ENCODE results near the gene TRAM2.

Gene TRAM2

DNA sequence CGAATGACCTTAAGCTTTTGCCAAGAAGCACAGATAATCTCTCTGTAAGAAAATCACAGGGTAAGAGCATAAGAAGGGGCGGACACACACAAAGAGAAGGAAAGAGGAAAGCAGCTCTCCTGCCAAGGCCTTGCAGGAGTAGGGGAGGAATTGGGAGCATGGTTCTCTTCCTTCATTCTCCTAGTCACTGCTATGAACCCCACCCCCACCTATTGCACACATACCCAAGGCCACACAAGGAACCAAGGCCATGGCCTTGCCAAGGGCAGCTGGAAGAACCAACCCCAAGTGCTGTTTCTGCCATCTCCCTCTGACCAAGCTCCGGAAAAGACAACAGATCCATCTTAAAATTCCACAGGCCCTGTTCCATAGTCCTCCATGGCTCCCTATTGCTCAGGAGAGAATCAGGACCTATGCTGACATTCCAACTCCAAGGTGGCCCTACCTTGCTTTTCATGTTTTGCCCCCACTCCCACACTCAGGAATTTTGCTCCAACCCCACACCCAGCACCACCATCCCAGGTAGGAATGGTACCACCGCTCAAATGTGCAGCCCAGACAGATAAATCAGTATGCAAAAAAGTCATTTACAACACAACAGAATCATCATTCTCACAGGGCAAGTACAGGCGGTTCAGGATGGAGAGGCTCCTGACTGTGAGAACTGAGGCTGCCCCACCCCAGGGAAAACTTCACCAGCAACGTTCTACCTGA lies 31.3 kb downstream of the TRAM2 start:
- DNase-seq (ENCODE audit: low read depth in 3 of 3): no peak

DNA sequence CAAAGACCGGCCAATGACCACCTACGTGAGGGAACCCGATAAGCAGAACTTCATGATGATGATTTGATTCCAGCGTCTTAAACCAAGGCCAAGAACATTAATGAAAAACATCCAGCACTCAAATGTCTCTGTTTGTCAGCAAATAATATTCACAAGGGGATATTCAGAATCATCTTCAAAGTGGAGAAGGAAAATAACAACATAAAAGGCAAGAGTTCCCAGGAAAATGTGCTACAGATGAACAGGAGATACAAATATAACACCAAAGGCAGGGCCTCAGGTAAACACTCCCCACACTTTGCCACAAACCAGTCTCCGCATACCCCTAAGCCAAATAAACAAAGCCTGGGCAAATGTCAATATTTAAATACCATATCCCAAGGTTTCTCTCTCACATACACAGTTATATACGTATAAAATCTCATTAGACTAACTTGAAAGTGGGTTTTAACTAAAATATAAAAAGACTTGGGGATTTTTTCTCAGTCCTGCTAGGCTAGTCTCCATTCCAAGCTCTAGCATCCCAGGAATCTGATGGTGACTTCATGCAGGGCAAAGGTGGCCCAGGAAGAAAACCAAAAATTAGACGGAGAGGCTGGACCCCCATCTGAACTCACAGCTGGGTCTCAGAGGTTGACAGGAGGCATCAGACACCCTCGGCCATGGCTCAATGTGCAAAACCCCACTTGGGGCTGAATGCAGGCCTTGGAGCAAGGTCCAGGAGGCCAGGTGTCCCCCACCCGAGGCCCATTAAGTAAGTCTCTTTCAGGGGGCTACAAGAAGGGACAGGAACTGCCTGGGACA lies 32.1 kb downstream of the TRAM2 start:
- no peak for DNase-seq (ENCODE audit: low read depth in 3 of 3)

DNA sequence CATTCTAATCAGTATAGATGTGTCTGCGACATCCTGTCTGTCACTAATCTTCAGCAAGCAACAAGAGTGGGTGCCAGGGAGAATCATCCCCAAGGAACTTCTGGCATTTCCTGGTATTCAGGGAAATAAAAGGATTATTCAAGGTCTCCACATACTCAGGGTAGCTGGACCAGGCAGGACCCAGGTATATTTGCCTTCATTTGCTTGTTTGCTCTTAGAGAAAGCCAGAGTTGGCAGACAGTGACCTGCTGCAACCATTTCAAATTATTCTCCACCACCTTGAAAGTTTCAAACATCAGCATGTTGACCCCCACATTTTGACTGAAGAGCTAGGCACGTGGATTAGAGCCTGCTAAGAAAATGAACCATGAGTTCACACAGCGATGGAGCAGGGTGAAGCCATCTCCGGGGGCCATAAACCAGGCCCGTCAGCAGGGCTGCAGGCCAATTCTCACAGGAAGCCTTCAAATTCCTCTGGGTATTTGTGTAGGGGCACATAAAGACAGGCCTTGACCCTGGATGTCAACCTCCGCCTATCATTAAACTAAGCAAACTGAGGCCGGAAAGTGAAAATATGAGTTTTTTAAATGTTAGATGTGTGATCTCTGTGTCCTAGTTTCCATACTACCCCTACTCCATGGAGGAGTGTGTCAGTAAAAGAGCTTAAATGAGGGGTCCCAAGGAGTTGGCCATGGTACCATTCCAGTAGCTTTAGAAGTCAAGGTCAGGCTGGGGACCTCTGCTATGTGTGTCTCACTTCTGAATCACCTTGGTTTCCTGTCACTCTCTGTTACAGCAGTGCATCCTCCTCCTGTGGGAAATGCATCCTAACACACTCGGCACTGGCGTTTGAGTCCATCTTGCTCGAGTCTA lies 32.9 kb downstream of the TRAM2 start:
- DNase-seq (ENCODE audit: low read depth in 3 of 3): no peak

DNA sequence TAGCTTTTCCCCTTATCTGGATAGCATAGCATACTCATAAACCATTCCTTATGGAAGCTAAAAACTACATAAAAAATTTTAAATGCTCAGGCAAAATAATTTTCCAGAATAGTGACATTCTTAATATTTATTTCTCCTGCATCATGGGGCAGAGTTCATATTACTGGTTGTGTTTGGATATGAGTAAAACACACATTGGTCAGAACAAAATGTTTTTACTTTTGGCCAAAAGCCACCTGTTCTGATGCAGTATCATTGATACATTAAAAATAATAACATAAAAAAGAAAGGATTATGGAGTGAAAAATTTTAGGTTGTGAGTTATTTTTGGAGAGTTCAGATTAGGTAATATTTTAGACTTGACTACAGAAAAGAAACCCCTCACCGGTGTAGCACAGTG lies 33.6 kb downstream of the TRAM2 start:
- no peak for DNase-seq (ENCODE audit: low read depth in 3 of 3)

DNA sequence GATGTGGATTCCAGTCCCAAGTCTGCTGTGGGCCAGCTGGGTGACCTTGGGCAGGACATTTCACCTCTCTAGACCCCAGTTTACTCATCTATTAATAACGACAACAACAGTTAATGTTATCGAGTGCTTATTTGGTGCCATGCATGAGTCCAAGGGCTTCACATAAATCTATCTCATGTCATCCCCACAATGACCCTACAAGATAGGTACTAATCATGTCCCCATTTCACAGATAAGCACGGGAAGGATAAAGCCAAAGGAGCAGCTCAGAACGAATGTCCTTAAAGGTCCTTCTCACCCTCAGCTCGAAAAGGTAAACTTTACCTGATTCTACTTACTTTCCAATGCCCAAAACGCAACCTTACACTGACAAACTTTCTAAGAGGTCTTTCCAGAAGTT lies 35.7 kb downstream of the TRAM2 start:
- no peak for DNase-seq (ENCODE audit: low read depth in 3 of 3)

DNA sequence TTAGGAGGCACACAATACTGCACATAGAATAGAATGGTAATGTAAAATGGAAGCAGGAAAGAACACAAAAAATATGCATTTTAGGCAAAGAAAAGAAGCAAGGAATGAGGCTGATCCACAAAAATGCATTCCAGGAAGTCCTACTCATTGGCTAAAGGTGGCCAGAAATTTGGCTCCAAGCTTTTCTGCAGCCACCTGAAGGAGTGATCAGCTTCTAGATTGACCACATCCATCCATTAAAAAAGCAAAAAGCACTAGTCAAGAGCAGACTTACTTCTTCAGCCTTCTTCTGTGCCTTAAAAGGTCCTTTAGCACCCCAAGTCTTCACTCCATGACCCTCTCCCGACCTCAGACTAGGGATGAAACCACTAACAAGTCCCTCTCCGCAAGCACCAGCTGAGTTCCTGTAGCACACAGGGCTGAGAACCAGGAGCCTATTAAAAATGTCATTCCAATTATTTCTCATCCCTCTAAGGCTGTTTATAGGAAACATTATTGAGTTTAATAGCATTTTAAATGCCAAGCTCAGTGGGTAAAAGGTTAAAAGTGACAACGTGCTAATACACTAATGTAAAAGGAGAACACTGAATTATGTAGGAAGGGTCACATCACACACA lies 36.5 kb downstream of the TRAM2 start:
- no peak for DNase-seq (ENCODE audit: low read depth in 3 of 3)

DNA sequence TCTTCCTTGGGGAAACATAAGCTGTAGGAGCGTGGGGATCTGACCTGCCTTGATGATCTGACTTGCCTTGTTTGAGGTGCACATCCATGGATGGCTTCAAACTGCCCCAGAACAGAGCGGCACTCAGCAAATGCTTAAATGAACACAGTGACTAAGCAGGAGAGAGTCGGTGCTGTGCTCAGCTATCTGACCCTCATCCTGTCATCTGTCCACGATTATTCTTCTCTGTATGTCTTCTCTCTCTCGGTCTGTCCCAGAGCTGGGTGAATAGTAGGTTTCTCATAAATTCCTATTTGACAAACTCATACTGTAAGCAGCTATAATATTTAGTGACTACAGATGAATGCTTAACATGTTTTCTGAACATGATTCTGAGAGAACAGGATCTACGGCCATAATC lies 37.3 kb downstream of the TRAM2 start:
- DNase-seq (ENCODE audit: low read depth in 3 of 3): no peak

DNA sequence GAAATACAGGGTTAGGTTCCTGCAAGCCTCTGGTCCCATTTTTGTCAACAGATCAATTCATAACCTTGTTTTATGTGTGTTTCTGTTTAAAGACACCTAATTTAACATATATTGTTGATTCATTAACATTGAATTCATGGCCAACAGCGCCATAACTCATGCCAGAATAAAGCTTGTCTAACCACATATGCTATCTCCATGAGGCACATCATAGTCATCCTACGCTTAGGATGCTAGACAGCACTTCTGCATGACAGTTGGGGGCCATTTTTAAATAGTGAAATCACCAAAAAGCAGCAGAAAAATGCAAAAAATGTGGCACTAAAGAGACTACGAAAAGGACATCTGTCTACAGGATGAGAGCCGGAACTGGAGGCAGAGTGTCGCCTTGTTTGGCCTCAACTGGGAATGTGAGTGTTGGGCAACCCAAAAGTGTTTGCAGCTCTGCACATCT lies 37.9 kb downstream of the TRAM2 start:
- no peak for DNase-seq (ENCODE audit: low read depth in 3 of 3)

DNA sequence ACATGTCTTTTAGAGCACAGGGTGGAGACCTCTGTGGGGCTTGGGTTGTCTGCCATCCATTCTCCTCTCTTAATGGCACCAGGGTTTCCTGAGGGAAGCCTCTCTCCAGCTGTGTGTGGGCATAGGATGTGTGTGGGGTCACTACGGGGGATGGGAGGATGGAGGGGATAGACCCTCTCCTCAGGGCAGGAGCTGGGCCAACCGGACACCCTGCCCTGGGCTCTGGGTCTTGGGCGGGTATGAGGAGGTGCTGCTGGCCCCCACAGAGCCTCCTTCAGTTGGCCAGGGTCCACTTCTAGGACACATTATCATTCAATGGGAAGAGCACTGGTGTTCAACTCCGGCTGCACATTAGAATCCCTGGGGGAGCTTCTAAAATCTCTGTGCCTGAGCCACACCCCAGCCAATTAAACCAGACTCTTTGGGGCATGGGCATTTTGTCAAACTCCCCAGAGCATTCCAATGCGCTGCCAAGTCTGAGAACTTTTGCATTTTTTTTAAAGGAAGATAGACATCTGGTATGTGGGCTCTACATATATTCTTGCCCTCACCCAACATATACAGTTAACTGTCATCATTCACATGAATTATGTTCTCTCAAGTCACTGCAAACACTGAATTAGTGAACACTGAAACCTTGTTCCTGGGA lies 38.5 kb downstream of the TRAM2 start:
- DNase-seq (ENCODE audit: low read depth in 3 of 3): no peak

DNA sequence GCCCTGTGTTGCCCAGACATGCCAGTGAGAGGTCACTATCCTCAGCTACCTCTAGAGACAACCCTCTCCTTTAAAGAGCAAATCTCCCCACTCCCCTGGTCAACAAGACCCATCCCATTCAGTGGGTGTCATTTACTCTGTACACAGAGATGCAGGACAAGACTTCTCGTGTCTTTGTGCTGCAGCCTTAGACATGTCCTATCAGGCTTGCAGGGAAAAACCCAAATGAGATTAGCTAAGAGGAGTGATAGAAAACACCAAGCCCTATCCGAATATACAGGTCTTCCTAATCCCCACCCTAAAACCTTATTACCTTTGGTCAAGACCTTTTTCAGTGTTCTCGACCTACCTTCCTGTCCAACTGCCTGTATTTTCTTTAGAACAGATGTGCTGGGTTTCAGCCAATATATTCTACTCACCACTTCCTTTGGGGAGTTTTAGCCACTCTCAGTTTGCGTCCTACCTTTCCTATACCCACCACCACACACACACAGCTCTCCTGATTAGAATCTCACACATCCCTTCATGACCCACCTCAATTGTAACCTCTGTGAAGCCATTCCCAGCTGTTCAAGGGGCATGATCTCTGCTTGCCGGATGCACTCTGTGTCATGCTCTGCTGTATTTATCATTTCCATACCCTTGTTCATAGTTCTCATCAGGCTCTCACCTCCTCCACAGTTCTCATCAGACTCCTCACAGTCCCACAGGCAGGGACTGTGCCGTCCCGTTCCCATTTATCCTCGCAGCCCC lies 39.7 kb downstream of the TRAM2 start:
- no peak for DNase-seq (ENCODE audit: low read depth in 3 of 3)

DNA sequence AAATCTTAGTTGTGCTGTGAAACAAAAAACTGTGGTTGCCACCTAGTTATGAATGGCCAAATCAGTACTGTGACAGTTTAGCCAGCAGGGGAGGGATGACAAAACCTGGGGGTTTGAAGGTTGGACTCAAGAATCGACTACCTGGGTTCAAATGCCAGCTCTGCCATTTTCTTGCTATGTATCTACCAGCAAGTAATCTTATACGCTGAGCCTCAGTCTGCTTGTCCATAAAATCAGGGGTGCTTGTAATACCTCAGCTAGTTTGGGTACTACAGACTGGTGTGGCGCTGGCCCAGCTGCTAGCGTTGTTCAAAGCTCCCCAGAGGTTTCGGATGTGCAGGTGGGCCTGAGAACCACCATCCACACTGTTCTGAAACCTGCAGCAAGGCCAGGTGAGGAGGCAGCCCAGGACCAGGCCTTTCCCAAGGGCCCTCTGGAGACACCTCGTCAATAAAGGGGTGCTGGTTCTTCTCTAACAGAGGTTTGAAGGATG lies 40.4 kb downstream of the TRAM2 start:
- no peak for DNase-seq (ENCODE audit: low read depth in 3 of 3)

DNA sequence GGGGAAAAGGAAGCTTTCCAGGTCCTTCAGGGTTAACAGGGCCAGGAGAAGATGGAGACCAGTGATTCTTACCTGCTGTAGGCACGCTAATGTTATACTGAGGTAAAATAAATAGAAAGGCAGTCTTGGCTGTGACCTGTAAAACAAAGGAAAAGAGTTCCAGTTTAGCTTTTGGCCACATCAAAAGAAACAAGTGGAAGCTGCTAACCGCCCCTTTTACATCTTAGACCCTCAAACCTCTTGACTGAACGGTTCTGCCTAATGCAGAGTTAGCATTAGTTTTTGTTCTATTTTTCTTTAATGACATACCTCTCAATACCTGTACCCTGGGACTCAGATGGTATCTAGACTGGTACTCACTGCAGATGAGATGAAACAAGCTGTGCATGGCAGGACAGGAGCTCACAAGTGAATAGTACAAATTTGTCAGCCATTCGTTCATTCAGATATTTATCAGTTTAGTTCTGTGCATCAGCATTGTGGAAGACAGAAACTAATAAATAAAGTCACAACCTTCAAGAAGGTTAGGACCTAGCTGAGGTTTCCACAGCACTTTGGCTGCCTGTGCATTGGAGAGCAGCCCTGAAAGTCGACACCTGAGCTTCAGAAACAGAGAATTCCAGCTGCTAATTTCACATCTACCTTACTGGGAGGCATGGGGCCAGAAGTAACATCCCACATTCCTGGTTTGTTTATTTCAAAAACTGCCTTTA lies 41.0 kb downstream of the TRAM2 start:
- DNase-seq (ENCODE audit: low read depth in 3 of 3): no peak

DNA sequence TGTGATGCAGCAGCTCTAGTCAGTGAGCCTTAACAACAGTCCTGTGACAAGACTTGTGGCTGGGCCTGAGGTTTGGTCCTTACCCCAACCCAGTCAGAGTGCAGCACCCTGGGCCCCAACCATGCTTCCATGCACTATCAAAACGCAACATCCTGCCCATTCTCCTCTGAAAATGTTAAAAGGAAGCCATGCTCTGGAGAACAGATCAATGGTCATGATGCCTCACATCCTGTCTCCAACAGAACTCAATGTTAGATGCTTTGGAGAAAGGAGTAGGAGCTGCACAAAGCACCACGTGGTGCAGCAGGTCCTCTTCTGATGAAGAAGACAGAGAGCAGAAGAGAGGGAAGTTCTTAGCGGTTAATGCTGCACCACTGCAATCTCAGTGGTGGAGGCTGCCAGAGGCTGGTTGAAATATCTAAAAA lies 41.9 kb downstream of the TRAM2 start:
- DNase-seq (ENCODE audit: low read depth in 3 of 3): no peak

DNA sequence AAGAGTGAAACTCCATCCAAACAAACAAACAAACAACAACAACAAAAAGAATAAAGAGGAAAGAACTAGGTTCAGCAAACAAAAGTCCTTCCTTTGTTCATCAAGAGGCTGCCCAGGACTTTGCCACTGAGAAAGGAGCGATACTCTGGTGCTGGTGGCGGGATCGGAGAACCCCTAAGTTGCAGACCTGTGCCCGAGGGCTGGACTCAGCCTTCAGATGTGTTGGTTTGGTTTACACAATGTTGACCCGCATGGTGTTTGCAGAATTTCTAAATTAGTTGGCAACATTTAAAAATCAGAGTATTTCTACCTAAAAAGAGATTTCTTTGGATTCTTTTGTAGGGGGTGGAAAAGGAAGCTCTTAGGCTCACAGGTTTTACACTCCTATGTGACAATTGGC lies 42.5 kb downstream of the TRAM2 start:
- no peak for DNase-seq (ENCODE audit: low read depth in 3 of 3)

DNA sequence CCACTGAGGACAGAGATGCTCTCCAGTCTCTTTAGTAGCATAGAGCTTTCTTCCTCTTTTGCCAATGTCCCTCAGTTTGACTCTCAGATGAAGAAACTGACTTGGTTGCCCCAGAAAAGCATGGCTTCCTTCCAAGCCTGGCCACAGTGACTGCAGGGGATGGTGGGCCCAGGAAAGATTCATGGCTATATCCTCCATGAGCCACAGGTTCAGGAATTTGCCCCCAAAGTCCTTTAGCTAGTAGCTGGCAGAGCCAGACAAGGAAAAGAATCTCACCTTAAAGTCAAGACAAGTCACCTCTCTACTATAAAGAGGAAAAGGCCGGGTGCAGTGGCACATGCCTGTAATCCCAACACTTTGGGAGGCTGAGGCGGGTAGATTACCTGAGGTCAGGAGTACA lies 43.4 kb downstream of the TRAM2 start:
- DNase-seq (ENCODE audit: low read depth in 3 of 3): no peak

DNA sequence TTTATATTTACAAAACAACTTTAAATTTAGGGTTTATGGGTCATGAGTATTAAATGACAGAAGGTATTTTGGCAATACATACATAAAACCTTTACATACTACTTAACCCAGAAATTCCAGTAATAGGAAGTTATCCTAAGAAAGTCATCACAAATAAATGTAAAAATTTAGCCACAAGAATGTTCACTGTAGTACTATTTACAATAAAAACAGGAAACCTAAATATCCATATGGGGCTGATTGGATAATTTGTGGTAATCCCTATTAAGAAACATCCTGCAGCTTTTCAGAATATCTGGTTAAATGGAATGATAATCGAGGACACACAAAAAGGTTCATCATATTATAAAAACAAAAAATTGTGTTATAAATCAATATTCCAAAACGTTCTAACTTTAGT lies 44.4 kb downstream of the TRAM2 start:
- DNase-seq (ENCODE audit: low read depth in 3 of 3): no peak

DNA sequence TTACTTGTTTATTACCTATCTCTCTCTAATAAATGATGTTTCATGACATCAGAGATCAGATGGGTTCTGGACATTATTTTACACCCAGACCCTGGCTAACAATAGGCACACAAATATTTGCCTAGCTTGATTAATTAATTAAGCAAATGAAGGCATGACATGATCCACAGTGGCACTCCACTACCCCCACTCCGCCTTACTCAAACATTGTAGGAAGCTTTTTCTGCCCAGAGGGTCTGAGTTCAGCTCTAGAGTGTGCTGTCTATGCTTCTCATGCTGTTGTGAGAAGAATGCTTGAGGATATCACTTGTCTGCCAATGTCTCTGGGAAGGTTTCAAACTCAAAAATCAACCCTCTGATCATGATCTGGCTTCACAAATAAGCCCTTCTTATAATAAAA lies 45.0 kb downstream of the TRAM2 start:
- DNase-seq (ENCODE audit: low read depth in 3 of 3): no peak

DNA sequence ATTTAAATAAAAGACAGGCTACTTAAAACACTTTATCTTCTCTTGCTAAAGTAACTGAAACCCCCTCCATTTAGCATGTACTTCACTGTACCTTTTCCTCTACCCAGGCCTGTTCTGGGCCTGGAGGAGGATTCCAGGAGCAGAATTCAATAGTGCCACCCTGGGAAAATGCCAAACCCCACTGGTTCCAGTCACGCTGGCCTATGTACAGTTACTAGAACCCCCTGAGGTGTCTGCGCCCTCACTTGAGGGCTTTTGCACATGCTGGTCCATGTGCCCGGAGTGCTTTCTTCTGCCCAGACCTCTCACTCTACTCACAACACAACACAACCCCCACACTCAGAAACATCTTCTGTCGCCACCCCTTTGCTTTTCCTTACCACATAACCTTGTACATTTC lies 45.5 kb downstream of the TRAM2 start:
- no peak for DNase-seq (ENCODE audit: low read depth in 3 of 3)

DNA sequence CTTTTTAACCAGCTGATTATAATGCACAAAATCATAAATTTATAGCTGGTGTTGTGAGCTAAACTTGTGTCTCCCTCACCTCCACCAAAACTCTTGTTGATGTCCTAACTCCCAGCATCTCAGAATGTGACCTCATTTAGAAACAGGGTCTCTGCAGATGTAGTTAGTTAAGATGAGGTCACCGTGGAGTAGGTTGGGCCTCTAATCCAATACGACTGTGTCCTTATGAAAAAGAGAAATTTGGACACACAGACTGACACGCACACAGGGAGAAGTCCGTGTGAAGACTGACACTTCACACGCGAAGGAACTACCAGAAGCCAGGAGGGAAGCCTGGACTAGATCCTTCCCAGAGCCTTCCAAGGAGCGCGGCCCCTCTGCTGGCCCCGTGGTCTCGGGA lies 46.5 kb downstream of the TRAM2 start:
- no peak for DNase-seq (ENCODE audit: low read depth in 3 of 3)

DNA sequence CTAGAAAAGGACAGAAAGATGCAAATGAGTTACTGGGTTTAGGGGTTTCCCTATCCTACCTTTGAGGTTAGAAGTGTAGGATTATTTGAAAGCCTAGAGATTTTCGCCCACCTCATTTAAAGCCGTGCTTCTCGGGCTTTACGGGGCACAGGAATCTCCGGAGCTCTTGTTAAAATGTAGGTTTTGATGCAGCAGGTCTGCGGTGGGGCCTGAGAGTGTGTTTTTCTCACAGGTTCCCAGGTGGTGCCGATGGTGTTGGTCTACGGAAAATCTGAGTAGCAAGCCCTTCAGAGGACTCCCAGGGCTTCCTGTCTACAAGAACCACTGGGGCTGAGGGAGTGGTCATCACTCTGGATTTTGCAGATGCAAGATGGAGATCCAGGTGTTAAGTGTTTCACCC lies 47.5 kb downstream of the TRAM2 start:
- DNase-seq (ENCODE audit: low read depth in 3 of 3): no peak

Data from stimulated activated CD4-positive, alpha-beta T cell treated with anti-CD3 and anti-CD28 coated beads, TNF-alpha, amount 100 ng/mL, for 24 hours (primary cell).